MM.1S (cell line): Measurements from ENCODE around the gene CRY1.

Source experiments
- DNase-seq: peaks from one replicate; pipeline ENCODE4 v3.0.0-alpha.2; 2015
- H2AFZ ChIP-seq: fragments of 300-600 bp; sonication (generic); 2 replicates; pipeline ENCODE4 v1.6.0; 2016; ENCODE audit warnings: antibody characterized with exemption, low read length
- H3F3A ChIP-seq: fragments of 300-600 bp; sonication (generic); 2 replicates; pipeline ENCODE4 v1.6.1; 2016; ENCODE audit warnings: mild to moderate bottlenecking, antibody characterized with exemption, low read length, moderate library complexity, mixed read lengths; ENCODE audit not compliant: insufficient read depth
- H3K27ac ChIP-seq: fragments of 300-600 bp; sonication (generic); 2 replicates; pipeline ENCODE4 v1.5.1; 2016; ENCODE audit warnings: mild to moderate bottlenecking, low read length
- H3K27me3 ChIP-seq: fragments of 300-600 bp; sonication (generic); replicated peaks from 2 replicates; pipeline ENCODE4 v1.6.0; 2016; ENCODE audit warnings: low read length; ENCODE audit not compliant: insufficient read depth
- H3K36me3 ChIP-seq: fragments of 300-600 bp; sonication (generic); replicated peaks from 2 replicates; pipeline ENCODE4 v1.6.1; 2016; ENCODE audit warnings: mild to moderate bottlenecking, low read length, mixed read lengths; ENCODE audit not compliant: insufficient read depth
- H3K4me1 ChIP-seq: fragments of 300-600 bp; sonication (generic); 2 replicates; pipeline ENCODE4 v1.6.1; 2016; ENCODE audit warnings: low read length, mixed read lengths
- H3K4me2 ChIP-seq: fragments of 300-600 bp; sonication (generic); 2 replicates; pipeline ENCODE4 v1.6.0; 2016; ENCODE audit warnings: low read depth, low read length
- H3K4me3 ChIP-seq: fragments of 300-600 bp; sonication (generic); 2 replicates; pipeline ENCODE4 v1.5.1; 2016; ENCODE audit warnings: low read length, mixed read lengths
- H3K79me2 ChIP-seq: fragments of 300-600 bp; sonication (generic); 2 replicates; pipeline ENCODE4 v1.6.1; 2016; ENCODE audit warnings: mixed run types, low read length, mixed read lengths
- H3K9ac ChIP-seq: fragments of 300-600 bp; sonication (generic); 2 replicates; pipeline ENCODE4 v1.6.1; 2016; ENCODE audit warnings: low read length, mixed read lengths
- H3K9me2 ChIP-seq: fragments of 300-600 bp; sonication (generic); replicated peaks from 2 replicates; pipeline ENCODE4 v1.6.1; 2016; ENCODE audit warnings: mild to moderate bottlenecking, low read length, mixed read lengths; ENCODE audit not compliant: insufficient read depth
- H3K9me3 ChIP-seq: fragments of 300-600 bp; sonication (generic); replicated peaks from 2 replicates; pipeline ENCODE4 v1.6.1; 2016; ENCODE audit warnings: mild to moderate bottlenecking, low read length, mixed read lengths; ENCODE audit not compliant: insufficient read depth
- H4K20me1 ChIP-seq: fragments of 300-600 bp; sonication (generic); 2 replicates; pipeline ENCODE4 v1.6.1; 2016; ENCODE audit warnings: mild to moderate bottlenecking, low read length, moderate library complexity, mixed read lengths; ENCODE audit not compliant: insufficient read depth
- EZH2 ChIP-seq: fragments of 300-600 bp; sonication (generic); optimal IDR thresholded peaks from 2 replicates; pipeline ENCODE3; 2017; ENCODE audit warnings: low read depth, mild to moderate bottlenecking, antibody characterized with exemption, low read length, mixed read lengths
- EZH2phosphoT487 ChIP-seq: fragments of 300-600 bp; sonication (generic); IDR thresholded peaks from 2 replicates; pipeline ENCODE4 v1.6.1; 2018; ENCODE audit warnings: antibody characterized with exemption, low read length
- TF ChIP-seq, protein P1 (sequence below): fragments of 300-600 bp; sonication (generic); IDR thresholded peaks from 2 replicates; pipeline ENCODE4 v1.5.1; 2016; ENCODE audit warnings: antibody characterized with exemption, low read length, mixed read lengths

CRY1 gene

DNA sequence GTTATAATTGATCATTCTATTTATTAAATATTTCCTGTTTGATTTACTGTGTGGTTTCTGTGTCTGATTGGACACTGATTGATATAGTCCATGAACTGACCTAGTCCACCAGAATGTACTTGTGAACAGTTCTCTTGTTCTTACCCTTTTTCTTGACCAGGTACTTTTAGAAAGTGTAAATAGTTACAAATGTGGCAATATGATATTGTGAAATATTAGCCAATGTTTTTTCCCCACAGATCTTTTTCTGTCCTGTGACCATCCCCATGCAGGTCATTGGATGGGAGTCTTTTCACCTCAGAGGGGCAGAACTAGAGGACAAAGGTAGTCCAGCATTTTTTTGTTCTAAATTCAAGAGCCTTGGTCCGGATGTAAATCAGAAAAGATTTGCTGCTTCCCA, 8.3 kb upstream of the CRY1 start:
- Histone ChIP-seq H3K9ac (no peak overlapping the region), H3F3A (no peaks in the 10 kb centered on the region), H3K27ac (no peak overlapping the region), H3K9me2 (no peaks in the 10 kb centered on the region), H3K27me3 (no peaks in the 10 kb centered on the region), H3K4me1 (no peaks in the 10 kb centered on the region), H3K9me3 (no peaks in the 10 kb centered on the region), H3K4me3 (no peak overlapping the region), H3K36me3 (no peaks in the 10 kb centered on the region), H3K79me2 (no peaks in the 10 kb centered on the region), H3K4me2 (no peak overlapping the region), H4K20me1 (no peaks in the 10 kb centered on the region), H2AFZ (no peak overlapping the region)
- no peak for TF ChIP-seq EZH2
- TF ChIP-seq, protein P1, sequence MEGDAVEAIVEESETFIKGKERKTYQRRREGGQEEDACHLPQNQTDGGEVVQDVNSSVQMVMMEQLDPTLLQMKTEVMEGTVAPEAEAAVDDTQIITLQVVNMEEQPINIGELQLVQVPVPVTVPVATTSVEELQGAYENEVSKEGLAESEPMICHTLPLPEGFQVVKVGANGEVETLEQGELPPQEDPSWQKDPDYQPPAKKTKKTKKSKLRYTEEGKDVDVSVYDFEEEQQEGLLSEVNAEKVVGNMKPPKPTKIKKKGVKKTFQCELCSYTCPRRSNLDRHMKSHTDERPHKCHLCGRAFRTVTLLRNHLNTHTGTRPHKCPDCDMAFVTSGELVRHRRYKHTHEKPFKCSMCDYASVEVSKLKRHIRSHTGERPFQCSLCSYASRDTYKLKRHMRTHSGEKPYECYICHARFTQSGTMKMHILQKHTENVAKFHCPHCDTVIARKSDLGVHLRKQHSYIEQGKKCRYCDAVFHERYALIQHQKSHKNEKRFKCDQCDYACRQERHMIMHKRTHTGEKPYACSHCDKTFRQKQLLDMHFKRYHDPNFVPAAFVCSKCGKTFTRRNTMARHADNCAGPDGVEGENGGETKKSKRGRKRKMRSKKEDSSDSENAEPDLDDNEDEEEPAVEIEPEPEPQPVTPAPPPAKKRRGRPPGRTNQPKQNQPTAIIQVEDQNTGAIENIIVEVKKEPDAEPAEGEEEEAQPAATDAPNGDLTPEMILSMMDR = no peak
- TF ChIP-seq EZH2phosphoT487 = no peak
- DNase-seq = no peak

DNA sequence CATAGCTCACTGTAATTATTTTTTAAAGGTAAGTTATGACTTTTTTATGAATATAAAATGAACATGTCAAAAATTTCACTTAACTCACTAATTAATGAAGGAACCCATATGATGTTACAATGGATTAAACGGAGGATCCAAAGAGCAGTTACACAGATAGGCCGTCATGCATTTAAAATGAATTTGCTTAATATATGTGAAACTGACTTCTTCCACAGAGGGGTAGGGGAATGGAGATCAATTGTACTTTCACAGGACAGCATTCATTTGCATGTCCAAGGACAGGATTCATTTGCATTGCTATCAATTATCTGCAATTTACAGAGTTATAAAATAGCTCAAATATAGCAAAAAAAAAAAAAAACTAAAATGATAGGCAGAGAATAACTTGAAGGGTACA, 6.6 kb upstream of the CRY1 start:
- no peaks in the 10 kb centered on the region for H3K79me2 ChIP-seq
- H3K9ac ChIP-seq = no peak overlapping the region
- no peaks in the 10 kb centered on the region for H4K20me1 ChIP-seq
- no peaks in the 10 kb centered on the region for H3F3A ChIP-seq
- no peak for DNase-seq
- TF ChIP-seq, protein P1 = no peak
- TF ChIP-seq EZH2phosphoT487 = no peak
- H3K4me2 ChIP-seq = no peak overlapping the region
- H3K9me2 ChIP-seq = no peaks in the 10 kb centered on the region
- H3K27ac ChIP-seq = no peak overlapping the region
- no peak overlapping the region for H3K4me3 ChIP-seq
- no peaks in the 10 kb centered on the region for H3K36me3 ChIP-seq
- no peaks in the 10 kb centered on the region for H3K4me1 ChIP-seq
- no peaks in the 10 kb centered on the region for H3K27me3 ChIP-seq
- H2AFZ ChIP-seq = no peak overlapping the region
- no peaks in the 10 kb centered on the region for H3K9me3 ChIP-seq

DNA sequence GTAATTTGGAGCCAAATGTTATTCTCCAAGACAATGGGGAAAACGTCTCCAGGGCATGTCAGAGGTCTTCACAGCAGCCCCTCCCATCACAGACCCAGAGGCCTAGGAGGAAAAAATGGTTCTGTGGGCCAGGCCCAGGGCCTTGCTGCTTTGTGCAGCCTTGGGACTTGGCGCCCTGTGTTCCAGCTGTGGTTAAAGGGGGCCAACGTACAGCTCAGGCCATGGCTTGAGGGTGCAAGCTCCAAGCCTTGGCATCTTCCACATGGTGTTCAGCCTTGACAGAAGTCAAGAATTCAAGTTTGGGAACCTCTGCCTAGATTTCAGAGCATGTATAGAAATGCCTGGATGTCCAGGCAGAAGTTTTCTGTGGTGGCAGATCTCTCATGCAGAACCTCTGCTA, 3.2 kb upstream of the CRY1 start:
- H3K4me1 ChIP-seq = peaks cover 13% of the 10 kb centered on the region
- peaks cover 13% of the 10 kb centered on the region for H3F3A ChIP-seq
- DNase-seq = no peak
- no peaks in the 10 kb centered on the region for H3K79me2 ChIP-seq
- H3K9ac ChIP-seq = no peak overlapping the region
- no peaks in the 10 kb centered on the region for H3K36me3 ChIP-seq
- H4K20me1 ChIP-seq = no peaks in the 10 kb centered on the region
- no peaks in the 10 kb centered on the region for H3K9me2 ChIP-seq
- no peaks in the 10 kb centered on the region for H3K9me3 ChIP-seq
- H3K27ac ChIP-seq = no peak overlapping the region
- H3K4me3 ChIP-seq = no peak overlapping the region
- no peak overlapping the region for H3K4me2 ChIP-seq
- TF ChIP-seq EZH2phosphoT487 (no peak), EZH2 (no peak)
- TF ChIP-seq, protein P1 = no peak
- H3K27me3 ChIP-seq = no peaks in the 10 kb centered on the region
- no peak overlapping the region for H2AFZ ChIP-seq

DNA sequence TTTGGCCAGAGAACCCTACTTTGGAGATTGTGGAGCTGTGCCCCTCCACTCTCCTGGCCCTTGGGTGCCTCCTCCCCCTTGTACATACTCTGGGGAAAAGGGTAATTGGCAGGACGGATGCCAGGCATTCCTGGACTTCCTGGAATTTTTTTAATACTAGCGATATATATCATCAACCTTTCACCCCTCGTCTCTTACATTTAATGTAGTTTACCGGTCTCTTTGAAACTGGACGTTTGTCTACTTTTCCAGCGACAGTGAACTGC, 767 bp upstream of the CRY1 start:
- Histone ChIP-seq H3K9ac (peak overlapping the region; percentile 77), H3K4me1 (peaks cover 17% of the 10 kb centered on the region), H3K4me3 (peak overlapping the region; percentile 78), H3K36me3 (no peaks in the 10 kb centered on the region), H3K9me2 (no peaks in the 10 kb centered on the region), H4K20me1 (no peaks in the 10 kb centered on the region), H3K79me2 (peaks cover 12% of the 10 kb centered on the region; the same call in 1 of the 2 replicates), H3K4me2 (peak overlapping the region; percentile 81), H3K27me3 (no peaks in the 10 kb centered on the region), H2AFZ (peak overlapping the region; percentile 93), H3K27ac (peak overlapping the region; percentile 81; the same call in 1 of the 2 replicates), H3F3A (peaks cover 13% of the 10 kb centered on the region), H3K9me3 (no peaks in the 10 kb centered on the region)
- TF ChIP-seq EZH2 (no peak), EZH2phosphoT487 (no peak)
- TF ChIP-seq, protein P1 = no peak
- no peak for DNase-seq
